Right renal pelvis (tissue), 4 donors: ENCODE measurements around the gene UBD. TPM values are rescaled to one million over a fixed set of nuclear protein-coding genes. Genes with fewer than 3 reads are reported as not detected.

Source experiments
- DNase-seq, 4 donors: peaks; one replicate each; pipeline ENCODE4 v3.0.0-alpha.2; 2013; ENCODE audit warnings: low read depth in 4 of 4, low spot score in 3 of 4, missing footprints in 1 of 4
- polyA plus RNA-seq, 4 donors: library from polyadenylated mRNA; unstranded; fragments of 120-200 nt; gene quantifications; one replicate each; pipeline ENCODE4 v1.2.1, GENCODE V29; 2013; ENCODE audit not compliant: insufficient read length in 4 of 4

UBD gene
- polyA plus RNA-seq, 4 donors, result 0.70 to 2.1 (median 1.4) TPM

DNA sequence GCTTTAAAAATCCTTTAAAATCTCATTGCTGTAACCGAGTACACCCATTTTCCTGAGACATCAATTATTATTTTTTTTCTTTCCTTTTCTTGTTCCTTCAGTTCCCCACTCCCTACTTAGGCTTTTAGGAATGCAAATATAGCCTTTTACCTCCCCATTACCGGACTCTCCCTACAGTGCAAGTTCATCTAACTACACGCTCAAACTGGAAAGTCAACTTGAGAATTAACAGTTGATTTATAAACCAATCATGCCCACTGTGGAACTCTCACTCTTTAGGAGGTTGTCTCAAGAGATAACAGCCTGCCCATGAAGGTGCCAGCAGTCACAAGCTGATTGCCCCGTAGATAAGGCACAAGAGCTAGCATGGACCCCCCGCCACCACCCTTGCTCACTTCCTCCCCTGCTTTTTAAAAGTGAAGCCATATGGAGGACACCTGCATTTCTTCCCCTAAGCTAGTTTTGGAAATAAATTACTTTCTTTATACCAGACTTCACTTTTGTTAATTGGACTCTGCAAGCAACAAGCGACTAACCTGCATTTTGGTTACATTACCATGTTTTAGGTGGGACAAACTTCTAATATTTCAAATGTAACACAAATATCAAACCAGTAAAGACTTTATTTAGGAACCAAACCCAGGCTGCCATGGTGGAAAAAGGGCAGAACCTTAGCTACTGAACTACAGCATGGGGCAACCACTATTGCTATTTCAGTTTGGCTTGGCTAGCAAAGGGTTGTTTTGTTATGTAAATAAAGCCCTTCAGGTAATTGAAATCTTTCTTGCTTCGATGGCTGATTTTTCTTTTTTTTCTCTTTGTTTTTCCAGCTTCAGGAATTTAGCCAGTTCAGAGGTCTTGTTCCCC is 34.9 kb downstream of the UBD start:
- peak in 1 of 4 donors; percentile 3 for DNase-seq

DNA sequence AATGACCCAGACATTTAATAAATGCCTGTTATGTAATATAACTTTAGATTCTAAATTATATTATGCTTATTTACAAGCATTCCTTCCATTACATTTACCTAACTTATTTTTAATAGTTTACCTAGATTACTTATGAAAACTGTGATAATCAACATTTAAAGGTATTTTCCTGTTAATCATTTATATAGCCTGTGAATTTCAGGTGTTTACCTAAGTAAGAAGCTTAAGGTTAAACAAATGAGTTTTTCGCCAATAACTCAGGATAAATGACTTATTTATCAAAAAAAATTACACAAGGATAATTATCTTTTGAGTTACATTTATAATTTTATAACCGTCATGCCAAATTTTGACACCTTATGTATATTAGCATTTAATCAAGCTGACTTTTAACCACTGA is 35.5 kb downstream of the UBD start:
- DNase-seq, result no peak

DNA sequence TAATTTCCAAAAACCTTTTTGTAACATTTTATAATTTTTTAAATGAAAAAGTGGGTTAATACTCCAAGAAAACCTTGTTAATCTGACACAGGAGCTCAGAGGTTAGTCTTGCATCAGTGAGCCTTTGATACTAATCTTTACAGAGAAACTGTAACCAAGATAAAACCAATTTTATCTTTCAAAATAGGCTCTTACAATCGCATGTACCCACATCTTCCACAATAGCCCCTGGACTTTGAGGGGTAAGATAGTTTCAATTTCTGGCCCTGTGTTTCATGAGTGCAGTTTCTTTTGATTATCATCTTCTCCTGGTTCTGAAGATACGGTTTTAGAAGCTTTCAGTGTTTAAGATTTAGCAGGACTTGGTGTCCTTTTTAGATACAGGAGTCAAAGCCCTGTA is 37.3 kb downstream of the UBD start:
- DNase-seq, result no peak

DNA sequence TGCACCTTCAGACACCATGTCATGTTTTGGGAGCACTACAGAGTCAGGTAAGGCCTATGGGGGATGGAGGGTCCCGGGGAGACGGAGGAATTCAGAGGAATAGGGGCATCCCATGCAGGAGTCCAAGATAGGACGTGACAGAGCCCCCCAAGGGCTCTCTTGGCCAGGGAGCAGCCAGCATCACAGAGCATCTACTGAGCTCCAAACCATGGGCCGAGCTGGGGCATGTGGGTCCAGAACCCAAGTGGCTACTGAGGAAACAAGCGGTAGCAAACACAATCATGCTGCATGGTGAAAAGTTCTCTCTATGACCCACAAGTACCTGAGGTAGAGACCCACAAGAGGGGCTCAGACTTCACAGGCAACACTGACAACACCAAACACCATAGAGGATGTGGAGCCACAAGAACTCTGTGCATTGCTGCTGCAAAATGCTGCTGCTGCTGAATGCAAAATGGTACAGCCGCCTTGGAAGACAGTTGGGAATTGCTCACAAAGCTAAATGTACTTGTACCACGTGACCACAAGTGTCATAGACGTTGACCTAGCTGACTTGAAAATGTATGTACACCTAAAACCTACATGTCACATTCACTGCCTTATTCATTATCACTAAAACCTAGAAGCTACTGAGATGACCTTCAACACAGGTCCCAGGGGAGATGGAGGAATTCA is 38.4 kb downstream of the UBD start:
- no peak for DNase-seq

DNA sequence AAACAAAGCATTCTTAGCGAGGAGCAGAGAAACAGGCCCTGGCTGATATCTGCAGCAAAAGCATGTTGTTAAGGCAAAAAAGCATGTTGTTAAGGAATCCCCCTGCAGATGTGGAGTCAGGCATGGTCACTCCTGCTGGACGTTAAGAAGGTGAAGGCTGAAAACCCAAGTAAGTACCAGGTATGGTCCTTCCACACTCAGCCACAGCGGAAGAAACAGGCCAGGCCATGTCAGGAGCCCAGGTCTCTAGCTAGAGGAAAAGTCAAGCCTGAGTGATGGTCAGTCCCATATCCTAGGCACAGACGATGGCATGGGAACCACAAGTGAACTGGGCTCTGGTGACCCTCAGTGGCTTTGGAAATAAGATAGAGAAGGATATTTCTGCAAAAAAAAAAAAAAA is 39.3 kb downstream of the UBD start:
- no peak for DNase-seq

DNA sequence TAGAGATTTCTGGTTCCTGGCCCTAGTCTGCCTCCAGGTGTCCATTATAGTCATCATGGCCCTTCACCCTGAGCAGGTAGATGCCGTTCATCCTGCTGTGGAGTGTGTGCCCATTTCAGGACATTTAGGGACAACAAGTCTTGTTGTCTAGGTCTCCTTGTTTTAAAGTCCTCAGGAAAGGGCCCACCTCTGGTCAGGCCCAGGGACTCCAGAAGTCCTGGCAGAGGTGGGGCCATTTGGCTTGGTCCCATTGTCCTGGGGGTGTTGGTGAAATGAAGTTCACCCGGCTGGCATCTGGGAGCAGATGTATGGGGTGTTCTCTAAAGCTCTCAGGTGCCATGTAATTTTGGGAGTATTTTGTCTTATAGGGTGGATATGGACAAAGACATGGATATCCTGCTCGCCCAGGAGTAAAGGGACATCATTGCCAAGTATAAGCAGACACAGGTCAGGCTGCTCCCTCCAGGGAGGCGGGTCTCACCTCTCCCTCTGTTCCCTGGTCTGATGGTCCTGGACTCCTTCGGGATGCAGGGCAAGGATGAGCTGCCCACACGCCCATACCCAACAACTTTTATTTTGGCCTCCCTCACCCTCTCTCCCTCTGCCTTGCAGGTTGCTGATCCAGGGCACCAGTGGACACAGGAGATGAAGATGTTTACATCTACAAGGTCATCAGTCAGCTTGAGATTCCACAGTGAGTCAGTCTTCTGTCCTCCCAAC is 40.1 kb downstream of the UBD start:
- no peak for DNase-seq

DNA sequence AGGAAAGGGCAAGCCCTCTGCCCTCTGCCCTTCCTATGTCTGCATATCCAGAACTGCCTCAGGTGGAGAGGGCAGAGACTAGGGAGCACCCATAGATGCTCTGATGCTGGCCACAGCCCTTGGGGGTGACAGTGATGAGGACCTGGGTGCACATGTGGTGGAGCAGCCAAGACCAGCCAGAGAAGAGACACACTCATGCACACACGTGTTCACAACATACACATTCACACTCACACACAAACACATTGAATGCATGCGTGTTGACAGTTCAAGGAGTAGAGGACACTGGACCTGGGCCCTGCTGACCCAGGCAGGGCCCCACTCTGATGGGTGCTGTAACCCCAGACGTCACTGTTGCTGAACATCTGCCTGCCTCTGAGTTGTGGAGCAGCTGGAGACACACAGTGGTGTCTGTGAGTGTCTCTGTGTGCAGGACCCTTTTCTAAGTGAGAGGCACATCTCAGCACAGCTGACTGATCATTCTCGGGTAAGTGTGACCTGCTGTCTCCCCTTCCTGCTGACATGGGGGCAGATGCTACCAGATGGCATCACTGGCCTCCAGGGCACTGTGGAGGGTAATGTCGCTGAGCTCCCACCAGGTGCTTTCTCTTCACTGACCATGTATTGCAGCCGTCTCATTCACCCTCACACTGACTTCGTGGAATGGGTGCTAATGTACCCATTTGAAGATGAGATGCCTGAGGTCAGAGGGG is 41.6 kb downstream of the UBD start:
- no peak for DNase-seq

DNA sequence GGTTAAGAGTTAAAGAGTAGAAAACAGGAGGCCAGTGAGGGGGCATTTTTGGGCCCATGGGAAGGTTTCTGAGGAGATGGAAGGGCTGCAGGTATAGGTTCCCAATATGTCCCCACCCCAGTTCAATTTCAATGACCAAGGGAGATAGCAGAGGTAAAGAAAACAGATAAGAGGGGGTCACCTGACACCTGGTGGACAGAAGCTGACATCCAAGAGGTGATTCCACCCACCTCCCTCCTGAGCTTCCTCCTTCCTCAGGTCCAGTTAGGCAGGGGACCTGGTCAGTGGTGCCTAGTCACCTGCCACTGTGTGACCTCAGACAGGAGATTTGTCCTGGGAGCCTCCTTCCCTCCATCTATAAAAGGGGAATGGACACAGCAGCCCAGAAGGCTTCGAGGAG is 42.3 kb downstream of the UBD start:
- no peak for DNase-seq

DNA sequence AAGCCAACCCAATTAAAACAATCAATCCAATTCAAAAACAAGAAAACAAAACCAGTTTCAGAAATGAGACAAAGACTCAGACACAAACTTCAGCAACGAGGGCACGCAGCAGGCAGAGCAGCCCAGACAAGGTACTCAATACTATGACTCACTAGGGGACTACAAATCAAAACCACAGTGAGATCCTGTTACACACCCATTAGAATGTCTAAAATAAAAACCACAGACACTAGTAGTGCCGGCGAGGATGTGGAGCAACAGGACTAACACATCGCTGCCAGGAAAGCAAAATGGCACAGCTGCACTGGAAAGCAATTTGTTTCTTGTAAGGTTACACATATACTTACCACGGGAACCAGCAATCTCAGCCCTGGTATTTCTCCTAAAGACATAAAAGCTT is 43.4 kb downstream of the UBD start:
- no peak for DNase-seq

DNA sequence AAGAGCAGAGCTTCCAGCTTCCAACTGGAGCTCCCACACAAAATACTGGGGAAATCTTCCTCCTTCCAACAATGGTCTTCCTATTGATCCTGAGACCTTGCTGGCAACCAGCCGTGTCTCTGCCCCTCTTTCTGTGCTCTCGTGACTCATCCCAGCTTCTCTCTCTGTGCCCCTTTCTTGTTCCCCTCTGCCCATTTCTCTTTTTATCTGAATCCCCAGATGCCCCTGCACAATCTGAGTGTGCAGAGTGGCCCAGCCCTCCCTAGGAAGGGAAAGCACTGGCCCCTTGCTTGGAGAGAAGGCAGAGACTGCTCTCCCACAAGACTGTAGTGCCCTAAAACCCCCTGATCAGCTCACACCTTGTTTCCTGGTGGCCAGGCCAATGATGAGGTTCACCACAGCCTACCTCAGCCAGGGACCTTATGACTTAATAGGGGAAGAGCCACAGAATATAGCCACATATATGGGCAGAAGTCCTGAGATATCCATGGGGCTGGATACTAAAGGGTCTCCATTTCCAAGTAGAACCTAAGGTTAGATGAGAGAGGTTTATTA is 48.7 kb downstream of the UBD start:
- DNase-seq, result no peak

DNA sequence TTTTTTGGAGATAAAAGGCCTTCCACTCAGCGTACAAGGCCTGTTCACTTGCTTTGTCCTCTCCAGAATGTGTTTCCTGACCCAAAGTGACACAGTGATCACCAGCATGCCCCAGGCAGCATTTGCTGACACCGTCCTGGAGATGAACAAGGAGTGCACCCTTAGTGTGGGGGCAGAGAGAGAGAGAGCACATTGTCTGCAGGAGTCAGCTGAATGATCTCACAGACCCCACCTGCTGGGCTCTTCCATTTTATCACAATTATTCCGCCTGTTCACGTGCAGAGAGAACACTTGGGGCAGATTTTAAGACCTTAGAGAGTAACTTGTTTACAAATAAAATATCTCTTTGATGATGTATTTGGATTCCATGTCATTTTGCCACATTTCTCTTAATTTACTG is 49.3 kb downstream of the UBD start:
- DNase-seq, result no peak

DNA sequence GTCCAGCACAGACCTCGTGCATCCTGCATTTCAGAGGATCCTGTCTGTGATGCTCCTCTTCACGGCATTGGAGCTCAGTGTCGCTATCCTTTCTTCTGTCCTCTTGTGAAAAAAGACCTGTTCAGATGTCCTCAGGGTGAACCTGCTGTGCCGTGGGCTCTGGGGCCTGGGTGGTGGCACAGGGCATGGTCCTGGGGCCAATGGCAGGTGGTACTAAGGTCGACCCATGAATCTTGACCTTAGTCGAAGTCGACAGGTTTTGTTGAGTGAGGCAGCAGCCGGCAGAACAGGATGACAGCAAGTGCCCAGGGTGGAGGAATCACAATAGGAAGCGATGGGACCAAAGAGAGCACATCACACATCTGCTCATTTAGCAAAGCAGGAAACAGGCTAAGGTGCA is 49.8 kb downstream of the UBD start:
- no peak for DNase-seq

DNA sequence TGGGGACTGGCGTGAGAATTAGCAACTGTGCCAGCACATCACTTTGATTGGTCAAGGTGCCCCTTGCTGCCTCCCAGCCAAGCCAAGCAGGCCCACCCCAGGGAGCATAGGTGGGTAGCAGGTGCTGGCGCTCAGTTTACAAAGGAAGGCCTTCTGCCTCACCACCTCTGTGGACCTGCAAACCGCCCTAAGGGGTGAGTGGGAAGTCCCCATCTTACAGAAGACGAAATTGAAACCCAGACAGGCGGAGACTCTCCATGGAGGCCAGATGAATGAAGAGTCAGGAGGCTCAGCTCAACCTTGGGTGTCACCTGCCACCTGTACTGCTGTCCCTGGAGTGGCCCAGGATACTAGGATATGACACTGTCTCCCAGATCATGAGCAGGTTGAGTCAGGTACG is 50.3 kb downstream of the UBD start:
- no peak for DNase-seq

DNA sequence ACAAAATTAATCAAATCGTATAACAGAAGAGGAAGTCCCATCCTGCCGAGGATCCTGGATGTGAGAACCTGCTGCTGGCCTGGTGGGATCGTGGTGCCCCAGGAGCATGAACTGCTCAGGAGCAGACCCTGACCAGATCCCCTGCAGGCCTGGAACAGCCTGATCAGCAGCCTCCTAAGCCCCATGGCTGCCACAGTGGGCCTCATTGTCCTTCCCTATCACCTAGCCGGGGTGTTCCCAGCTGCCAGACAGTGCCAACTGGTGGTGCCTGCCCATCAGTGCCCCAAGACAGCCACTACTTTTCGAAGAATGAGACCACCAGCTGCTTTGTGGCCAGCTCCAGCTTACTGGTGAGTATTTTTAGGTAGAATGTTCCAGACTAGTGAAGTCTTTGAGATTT is 52.2 kb downstream of the UBD start:
- no peak for DNase-seq

DNA sequence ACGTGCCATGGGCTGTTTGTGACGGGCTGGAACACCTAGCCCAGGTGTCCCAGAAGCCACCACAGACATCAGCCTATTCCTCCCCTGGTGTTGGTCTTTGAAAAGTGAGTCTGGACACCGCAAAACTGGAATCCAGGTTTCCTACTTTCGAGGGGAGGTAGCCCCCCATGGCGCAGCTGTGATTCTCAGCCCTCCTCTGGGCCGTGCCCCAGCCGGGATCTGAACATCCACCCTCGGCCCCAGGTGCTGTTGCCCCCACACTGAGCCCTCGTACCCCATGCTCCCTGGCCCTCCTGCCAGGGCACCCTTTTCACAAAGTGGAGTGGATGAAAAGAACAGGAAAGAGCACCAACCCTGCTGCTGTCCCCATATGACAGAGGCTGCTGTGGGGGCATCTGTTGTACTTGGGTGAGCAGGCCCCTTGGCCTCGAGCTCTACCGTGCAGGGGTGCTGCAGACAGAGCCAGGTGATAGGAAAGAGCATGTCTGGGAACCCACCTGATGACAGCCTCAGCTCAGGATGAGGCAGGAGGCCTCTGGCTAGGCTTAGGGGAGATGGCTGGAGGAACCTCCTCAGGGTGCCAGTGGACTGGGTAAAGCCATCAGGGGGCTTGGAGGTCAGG is 53.0 kb downstream of the UBD start:
- no peak for DNase-seq

DNA sequence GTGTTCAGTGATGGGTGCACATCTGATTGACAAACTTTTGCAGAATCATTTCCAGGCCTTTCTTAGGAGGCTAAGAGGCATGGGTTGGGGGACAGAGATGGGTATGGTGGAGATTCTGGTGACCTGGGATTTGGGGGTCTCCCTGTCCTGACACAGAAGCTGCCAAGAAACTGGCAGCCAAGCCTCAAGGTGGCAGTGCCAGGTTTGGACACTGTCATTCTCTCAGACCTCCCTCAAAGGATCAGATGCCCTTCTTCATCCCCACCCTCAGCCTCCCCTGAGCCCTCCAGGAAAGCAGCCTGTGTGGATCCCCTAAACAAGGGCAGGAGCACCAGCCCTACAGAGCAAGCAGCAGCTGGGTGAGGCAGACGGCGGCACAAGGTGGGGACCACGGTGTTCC is 53.7 kb downstream of the UBD start:
- DNase-seq, result no peak
